Body of pancreas (tissue), 4 donors: ENCODE measurements around the gene A2M.

ENCODE experiments used
- CTCF ChIP-seq, 7 experiments: fragments of 450-650 bp in 4 of 7; fragments of 200-600 bp in 3 of 7; sonication (generic) in 3 of 7; IDR thresholded peaks; one replicate each; pipeline ENCODE4 v1.5.1; 2016 to 2019; ENCODE audit warnings: antibody characterized with exemption in 7 of 7
- POLR2A ChIP-seq, 3 donors: fragments of 450-650 bp; IDR thresholded peaks; one replicate each; pipeline ENCODE4 v1.6.1; 2016; ENCODE audit warnings: antibody characterized with exemption in 3 of 3, mild to moderate bottlenecking in 2 of 3

GRCh38 chr12:9049520-9050133 is 66.1 kb downstream of the A2M start:
- TF ChIP-seq CTCF (IDR thresholded peaks at IDR 0.05) (peak; percentile 13 to 56 (median 45)), POLR2A (IDR thresholded peaks at IDR 0.05) (no peak)
